Caki2 (cell line): Measurements from ENCODE around the gene EZH1. TPM values are rescaled to one million over a fixed set of nuclear protein-coding genes. Genes with fewer than 3 reads are reported as not detected.
A peak's percentile ranks its signal among the peaks of the same experiment; 100 is the strongest.

Experiments
- DNase-seq: peaks from one replicate; pipeline ENCODE4 v3.0.0-alpha.2; 2015; ENCODE audit warnings: low read depth
- in situ Hi-C: cut with HindIII; loops from 2 replicates; pipeline ENCODE4 v1.10.0; 2016; ENCODE audit warnings: low sequenced_read_pairs, low pct_unique_long_range_greater_than_20kb, mixed read lengths
- total RNA-seq: library from RNA; depleted of rRNA; stranded (reverse); fragments of >200 nt; shearing (Covaris generic); gene quantifications from 2 replicates; pipeline ENCODE4 v1.2.3, GENCODE V29; 2014; ENCODE audit warnings: low replicate concordance

Gene EZH1
- total RNA-seq, 1 experiment from 2014 or later = 8.2 TPM

- in situ Hi-C loops = no loop called here
Observed at GRCh38 chr17:42692489-42692888, 52.4 kb downstream of the EZH1 start.

GRCh38 chr17:42691021-42691545, 53.8 kb downstream of the EZH1 start:
- DNase-seq = no peak
- in situ Hi-C loops = no loop called here

More at GRCh38 chr17:42692489-42692888, 52.4 kb downstream of the EZH1 start:
- DNase-seq = no peak

GRCh38 chr17:42690596-42690995, 54.2 kb downstream of the EZH1 start:
- in situ Hi-C loops = no loop called here
- no peak for DNase-seq

GRCh38 chr17:42687707-42688320, 57.0 kb downstream of the EZH1 start:
- DNase-seq = no peak
- in situ Hi-C loops = no loop called here

GRCh38 chr17:42686520-42687128, 58.2 kb downstream of the EZH1 start:
- DNase-seq = no peak
- in situ Hi-C loops = no loop called here

- no peak for DNase-seq
- in situ Hi-C loops = no loop called here
Observed at GRCh38 chr17:42685831-42686230, 59.0 kb downstream of the EZH1 start.

GRCh38 chr17:42684929-42685556, 59.8 kb downstream of the EZH1 start:
- in situ Hi-C loops = no loop called here
- no peak for DNase-seq

- in situ Hi-C loops = no loop called here
- DNase-seq = no peak
Observed at GRCh38 chr17:42683407-42684034, 61.3 kb downstream of the EZH1 start.

- no peak for DNase-seq
- in situ Hi-C loops = no loop called here
Observed at GRCh38 chr17:42682722-42683403, 62.0 kb downstream of the EZH1 start.

GRCh38 chr17:42681976-42682721, 62.7 kb downstream of the EZH1 start, which contains the start of gene CNTNAP1:
TSS of gene CNTNAP1 (plus strand) at chr17:42682531. CDS start at chr17:42682830, 299 bp downstream.
- in situ Hi-C loops = no loop called here
- DNase-seq = peak; percentile 30

- DNase-seq = no peak
- in situ Hi-C loops = no loop called here
Observed at GRCh38 chr17:42680331-42680808, 64.5 kb downstream of the EZH1 start.

GRCh38 chr17:42679492-42680330, 65.1 kb downstream of the EZH1 start:
- in situ Hi-C loops = no loop called here
- peak; percentile 86 for DNase-seq

- in situ Hi-C loops = no loop called here
- DNase-seq = peak; percentile 85
Observed at GRCh38 chr17:42678951-42679491, 65.8 kb downstream of the EZH1 start.

- DNase-seq = peak; percentile 92
- in situ Hi-C loops = no loop called here
Observed at GRCh38 chr17:42677921-42678781, 66.7 kb downstream of the EZH1 start.

- in situ Hi-C loops = no loop called here
- peak; percentile 99 for DNase-seq
Observed at GRCh38 chr17:42677012-42677857, 67.6 kb downstream of the EZH1 start.
